ENCODE results near the gene SYNGR2.

DNA sequence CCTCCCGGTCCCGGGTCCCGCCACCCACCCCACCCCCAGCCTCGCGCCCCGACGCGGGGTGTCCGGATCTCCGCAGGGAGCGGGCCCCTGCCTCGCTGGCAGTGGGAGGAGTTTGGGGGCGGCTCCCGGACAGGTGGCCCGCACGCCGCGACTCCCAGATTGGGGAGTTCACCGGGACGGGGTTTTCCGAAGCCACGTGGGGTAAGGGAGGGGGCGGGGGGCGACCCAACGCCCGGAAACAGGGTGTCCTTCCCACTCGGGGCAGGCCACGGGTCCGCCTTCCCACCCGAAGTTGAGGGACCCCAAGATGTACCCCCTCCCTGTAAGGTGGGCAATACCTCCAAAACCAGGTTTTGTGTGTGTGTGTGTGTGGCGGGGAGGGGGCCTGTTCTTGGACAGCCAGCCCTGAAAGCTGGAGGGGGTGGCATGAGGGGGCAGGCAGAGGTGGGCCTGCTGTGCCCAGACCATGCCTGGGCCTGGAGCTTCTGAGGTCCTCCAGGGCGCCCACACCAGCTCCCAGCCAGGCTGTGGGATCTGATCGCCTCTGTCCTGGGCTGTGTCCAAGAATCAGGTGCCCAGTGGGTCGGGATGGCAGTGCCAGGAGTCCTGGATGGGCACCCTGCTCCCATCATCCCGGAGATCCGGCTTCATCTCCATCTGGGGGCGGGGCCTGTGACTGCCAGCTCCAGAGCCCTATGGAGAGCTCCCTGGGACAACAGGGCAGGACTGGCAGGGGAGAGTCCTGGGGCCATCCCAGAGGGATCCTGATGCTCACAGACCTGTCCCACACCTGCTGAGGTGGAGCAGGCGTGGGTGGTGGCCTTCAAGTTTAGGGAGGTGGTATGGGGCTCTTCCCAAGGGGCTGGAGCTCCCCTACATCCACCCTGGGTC is 767 bp downstream of the SYNGR2 start:
- no peak for TF ChIP-seq CTCF (IDR thresholded peaks at IDR 0.05)
- no peak for TF ChIP-seq POLR2AphosphoS5 (IDR thresholded peaks at IDR 0.05)

All from breast epithelium (tissue), 3 donors.